ENCODE data around the gene UBQLN4. TPM values are rescaled to one million over a fixed set of nuclear protein-coding genes. Genes with fewer than 3 reads are reported as not detected.

The UBQLN4 gene
- polyA plus RNA-seq (34.9 and 39.3 TPM in 2 replicates), polyA minus RNA-seq (47.5 and 51.2 TPM in 2 replicates)

- peak within 1 kb of the TSS; percentile 91 for H3K4me3 ChIP-seq (ENCODE audit: low read length)
- peak within 1 kb of the TSS; percentile 76 for H2AFZ ChIP-seq (ENCODE audit: low read depth, low read length)
- peak within 1 kb of the TSS; percentile 94 for H3K27ac ChIP-seq (ENCODE audit: low read length)
- no peaks in the 10 kb centered on the region for H3K36me3 ChIP-seq (ENCODE audit: insufficient read depth, low read length)
- H3F3A ChIP-seq (ENCODE audit: insufficient read depth, low read length, poor library complexity, severe bottlenecking): peaks cover 3% of the 10 kb centered on the region
- peak within 1 kb of the TSS; percentile 96 for H3K9ac ChIP-seq (ENCODE audit: low read length)
- H4K20me1 ChIP-seq (ENCODE audit: insufficient read depth): no peaks in the 10 kb centered on the region
- H3K9me2 ChIP-seq (ENCODE audit: insufficient read depth, low read length): no peaks in the 10 kb centered on the region
- peaks cover 25% of the 10 kb centered on the region for H3K79me2 ChIP-seq (replicated peaks; ENCODE audit: insufficient read depth, low read length)
- no peaks in the 10 kb centered on the region for H3K27me3 ChIP-seq (ENCODE audit: insufficient read depth, low read depth, low read length)
- TF ChIP-seq CTCF (IDR thresholded peaks at IDR 0.05; ENCODE audit: poor library complexity, severe bottlenecking): peak; percentile 52
- no peak for TF ChIP-seq MXI1 (conservative IDR thresholded peaks at IDR 0.05; ENCODE audit: poor library complexity, severe bottlenecking)
- no peak for TF ChIP-seq POLR2AphosphoS5 (IDR thresholded peaks at IDR 0.05)
- no peak for TF ChIP-seq SMC3 (conservative IDR thresholded peaks at IDR 0.05; ENCODE audit: poor library complexity)
- peak; percentile 44 for TF ChIP-seq TAF1 (IDR thresholded peaks at IDR 0.05; ENCODE audit: low read depth)
- TF ChIP-seq RAD21 (conservative IDR thresholded peaks at IDR 0.05): no peak
- peak; percentile 1 for TF ChIP-seq EP300 (conservative IDR thresholded peaks at IDR 0.05; ENCODE audit: poor library complexity, severe bottlenecking)
- TF ChIP-seq EZH2 (IDR thresholded peaks at IDR 0.05; ENCODE audit: borderline replicate concordance, insufficient read depth, low read length, poor library complexity, severe bottlenecking): no peak
- peak within 1 kb of the TSS; percentile 73 for H3K4me2 ChIP-seq (ENCODE audit: low read length)
- no peaks in the 10 kb centered on the region for H3K9me3 ChIP-seq (ENCODE audit: low read length)
These were observed at the start of gene UBQLN4 for GRCh38 chr1:156053768-156054499. Gene UBQLN4, minus strand, starts transcription at chr1:156053798. Its CDS starts 97 bp downstream, at chr1:156053701.

DNA sequence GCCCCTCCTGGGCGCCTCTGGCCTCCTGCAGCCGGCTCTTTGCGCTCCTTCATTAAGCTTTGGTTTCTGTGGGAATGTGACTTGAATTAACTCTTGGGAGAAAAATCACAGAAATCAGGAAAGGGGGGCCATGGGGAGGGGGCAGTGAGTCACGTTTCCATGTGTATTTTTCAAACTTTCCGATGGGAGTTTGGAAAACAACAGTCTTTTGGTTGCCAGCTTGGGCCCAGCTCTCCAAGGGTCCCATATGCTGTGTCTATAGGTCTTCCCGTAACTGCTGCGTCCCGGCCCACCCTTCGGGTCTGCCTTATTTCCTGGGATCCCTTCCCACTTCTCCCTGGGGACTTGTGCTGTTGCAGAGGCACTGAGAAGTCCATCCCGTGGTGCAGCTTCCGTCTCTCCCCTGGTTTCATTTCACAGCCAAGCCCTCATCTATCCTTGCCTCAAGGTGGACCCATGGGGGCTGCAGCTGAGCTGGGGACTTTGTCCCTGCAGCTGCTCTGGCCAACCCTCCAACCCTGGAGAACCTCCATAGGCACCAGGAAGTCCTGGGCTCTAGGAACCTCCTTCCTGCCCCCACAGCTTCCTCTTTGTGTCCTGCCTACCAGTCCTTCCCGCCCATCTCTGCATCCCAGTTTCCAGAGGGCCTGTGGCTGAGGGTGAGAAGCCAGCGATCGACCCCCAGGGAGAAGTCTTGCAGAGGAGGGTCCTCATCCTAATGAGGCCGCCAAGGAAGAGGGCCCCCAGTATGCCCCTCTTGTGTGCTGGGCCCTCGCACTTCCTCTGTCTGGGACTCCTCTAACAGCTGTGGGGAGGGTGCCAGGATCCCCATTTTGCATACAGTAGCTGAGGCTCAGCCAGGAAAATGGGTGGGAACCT, 49.3 kb upstream of the UBQLN4 start:
- Histone ChIP-seq H3K9ac (ENCODE audit: low read length) (no peak overlapping the region), H3K27ac (ENCODE audit: low read length) (no peak overlapping the region)

More for the DNA sequence above, 49.3 kb upstream of the UBQLN4 start:
- Histone ChIP-seq H3K27me3 (ENCODE audit: insufficient read depth, low read depth, low read length) (no peaks in the 10 kb centered on the region), H3K4me3 (ENCODE audit: low read length) (no peak overlapping the region), H3K36me3 (ENCODE audit: insufficient read depth, low read length) (no peaks in the 10 kb centered on the region), H3K4me2 (ENCODE audit: low read length) (no peak overlapping the region), H3F3A (ENCODE audit: insufficient read depth, low read length, poor library complexity, severe bottlenecking) (peaks cover 5% of the 10 kb centered on the region), H2AFZ (ENCODE audit: low read depth, low read length) (no peak overlapping the region), H4K20me1 (ENCODE audit: insufficient read depth) (no peaks in the 10 kb centered on the region), H3K79me2 (replicated peaks; ENCODE audit: insufficient read depth, low read length) (peaks cover 41% of the 10 kb centered on the region), H3K9me2 (ENCODE audit: insufficient read depth, low read length) (no peaks in the 10 kb centered on the region), H3K9me3 (ENCODE audit: low read length) (no peaks in the 10 kb centered on the region)
- TF ChIP-seq EP300 (conservative IDR thresholded peaks at IDR 0.05; ENCODE audit: poor library complexity, severe bottlenecking) (no peak), REST (IDR thresholded peaks at IDR 0.05; ENCODE audit: borderline replicate concordance) (no peak), SMC3 (conservative IDR thresholded peaks at IDR 0.05; ENCODE audit: poor library complexity) (no peak), TAF1 (IDR thresholded peaks at IDR 0.05; ENCODE audit: low read depth) (no peak)

Data from neural cell (in vitro differentiated cells).